ENCODE data around the gene ARHGEF19. TPM values are rescaled to one million over a fixed set of nuclear protein-coding genes. Genes with fewer than 3 reads are reported as not detected.
A peak's percentile ranks its signal among the peaks of the same experiment; 100 is the strongest.
"Not testable (repeated sequence)": the region's sequence is repeated elsewhere in the genome, so short reads cannot be mapped to it uniquely, and the experiment has no call there.

Gene ARHGEF19
- total and polyA plus RNA-seq, 2 donors from 2014 or later = 3.5 to 8.2 TPM

DNA sequence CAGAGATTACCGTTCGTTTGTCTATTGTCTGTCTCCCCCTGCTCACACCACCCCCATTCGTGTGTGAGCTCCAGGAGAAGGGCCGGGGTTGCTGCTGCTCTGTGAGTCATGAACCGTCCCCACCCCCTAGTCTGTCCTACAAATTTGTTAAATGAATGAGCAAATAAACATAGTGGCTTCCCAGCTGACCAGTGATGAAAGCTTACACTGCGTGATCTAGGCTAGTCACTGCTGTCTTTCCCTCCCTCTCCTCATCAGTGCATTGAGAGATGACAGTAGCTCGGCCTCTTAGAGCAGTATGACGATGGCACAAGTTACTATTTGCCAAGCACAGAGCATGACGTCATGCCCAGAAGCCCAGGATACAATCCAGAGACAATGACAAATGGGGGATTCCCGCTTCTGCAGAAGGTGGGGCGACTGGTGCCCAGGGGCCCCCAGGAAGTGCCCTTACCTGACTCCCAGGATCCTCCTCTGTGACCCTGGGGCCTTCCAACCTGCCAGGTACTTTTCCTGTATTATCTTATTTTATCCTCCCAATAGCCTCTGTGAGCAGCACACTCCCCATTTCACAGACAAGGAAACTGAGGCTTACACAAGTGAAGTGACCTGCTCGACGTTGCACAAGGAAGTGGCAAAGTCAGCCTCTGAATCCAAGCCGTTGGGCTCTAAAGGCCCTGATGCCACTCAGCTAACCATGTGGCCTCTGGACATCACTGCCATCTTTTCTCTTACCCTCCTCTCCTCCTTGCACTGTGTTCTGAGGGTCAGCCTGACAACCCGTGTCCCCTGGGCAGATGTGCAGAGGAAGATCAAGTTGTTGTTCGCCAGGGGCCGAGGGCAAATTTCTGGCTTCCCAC lies 48.0 kb downstream of the ARHGEF19 start:
- H3K4me1 ChIP-seq (ENCODE audit: control insufficient read depth in 2 of 3, insufficient read depth in 2 of 3, low read depth in 1 of 3, low read length in 3 of 3) = no peaks in the 10 kb centered on the region
- H3K27ac ChIP-seq (ENCODE audit: low read depth in 2 of 2, low read length in 2 of 2) = no peak overlapping the region
- no peak overlapping the region for H3K4me3 ChIP-seq (ENCODE audit: low read length in 3 of 3)
- H3K9ac ChIP-seq (ENCODE audit: low read length in 3 of 3) = no peak overlapping the region
- DNase-seq (peak in 1 of 5 donors; percentile 43), FAIRE-seq (no peak)
- no peaks in the 10 kb centered on the region for H3K9me3 ChIP-seq (ENCODE audit: control insufficient read depth in 2 of 3, insufficient read depth in 1 of 3, low read length in 3 of 3)
- no peaks in the 10 kb centered on the region for H3K36me3 ChIP-seq (ENCODE audit: control insufficient read depth in 2 of 3, insufficient read depth in 3 of 3, low read length in 3 of 3)
- intact Hi-C loops (cut with DNase I) = no loop called here
- no peak for TF ChIP-seq CTCF (IDR thresholded peaks at IDR 0.05; ENCODE audit: borderline replicate concordance, extremely low read depth, insufficient read depth)
- H3K27me3 ChIP-seq (ENCODE audit: control insufficient read depth, insufficient read depth, low read length) = no peaks in the 10 kb centered on the region

GRCh38 chr1:16163608-16164212 lies 48.7 kb downstream of the ARHGEF19 start:
- H3K9ac ChIP-seq (ENCODE audit: low read length in 3 of 3); H3K4me3 ChIP-seq (ENCODE audit: low read length in 3 of 3); H3K36me3 ChIP-seq (ENCODE audit: control insufficient read depth in 2 of 3, insufficient read depth in 3 of 3, low read length in 3 of 3); H3K4me1 ChIP-seq (ENCODE audit: control insufficient read depth in 2 of 3, insufficient read depth in 2 of 3, low read depth in 1 of 3, low read length in 3 of 3); intact Hi-C loops (cut with DNase I); H3K27me3 ChIP-seq (ENCODE audit: control insufficient read depth, insufficient read depth, low read length); DNase-seq; FAIRE-seq; H3K9me3 ChIP-seq (ENCODE audit: control insufficient read depth in 2 of 3, insufficient read depth in 1 of 3, low read length in 3 of 3); H3K27ac ChIP-seq (ENCODE audit: low read depth in 2 of 2, low read length in 2 of 2): not testable (repeated sequence)

DNA sequence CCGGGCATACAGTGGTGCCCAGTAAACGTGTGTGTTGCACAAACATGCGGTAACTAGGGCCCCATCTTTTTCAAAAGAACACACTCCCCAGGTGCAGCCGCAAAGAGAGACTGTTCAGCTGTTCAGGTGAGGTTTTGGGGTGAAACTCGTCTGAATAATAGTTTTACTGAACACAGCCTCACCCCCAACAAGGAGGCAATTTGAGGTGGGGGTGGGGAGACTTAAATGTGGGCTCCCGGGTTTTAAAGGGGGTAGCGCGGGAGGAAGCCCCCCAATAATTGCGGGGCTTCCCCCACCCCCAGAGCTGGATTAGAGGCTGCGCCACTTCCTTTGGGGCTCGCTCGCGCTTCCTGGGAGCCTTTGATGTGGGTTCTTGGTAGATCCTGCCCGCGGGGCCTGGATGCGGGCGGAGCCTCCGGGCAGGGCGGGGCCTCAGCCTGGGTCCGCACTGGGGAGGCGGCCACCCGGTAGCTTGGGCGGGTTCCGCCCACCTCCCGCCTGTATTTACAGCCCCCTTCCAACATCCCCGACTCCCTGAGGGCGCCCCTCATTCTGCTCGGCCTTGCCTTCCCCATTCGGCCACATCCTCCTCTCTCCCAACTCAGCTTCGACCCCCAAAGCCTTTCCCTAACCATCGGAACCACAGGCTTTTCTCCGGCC lies 50.2 kb downstream of the ARHGEF19 start:
- H3K9me3 ChIP-seq (ENCODE audit: control insufficient read depth in 2 of 3, insufficient read depth in 1 of 3, low read length in 3 of 3) = no peaks in the 10 kb centered on the region
- FAIRE-seq (no peak), DNase-seq (peak in 4 of 5 donors; percentile 63 to 83 (median 78))
- H3K4me3 ChIP-seq (ENCODE audit: low read length in 3 of 3) = no peak overlapping the region
- intact Hi-C loops (cut with DNase I) = no loop called here
- no peak overlapping the region for H3K27ac ChIP-seq (ENCODE audit: low read depth in 2 of 2, low read length in 2 of 2)
- H3K9ac ChIP-seq (ENCODE audit: low read length in 3 of 3) = no peak overlapping the region
- no peak for TF ChIP-seq CTCF (IDR thresholded peaks at IDR 0.05; ENCODE audit: borderline replicate concordance, extremely low read depth, insufficient read depth)
- no peaks in the 10 kb centered on the region for H3K36me3 ChIP-seq (ENCODE audit: control insufficient read depth in 2 of 3, insufficient read depth in 3 of 3, low read length in 3 of 3)
- no peaks in the 10 kb centered on the region for H3K4me1 ChIP-seq (ENCODE audit: control insufficient read depth in 2 of 3, insufficient read depth in 2 of 3, low read depth in 1 of 3, low read length in 3 of 3)
- H3K27me3 ChIP-seq (ENCODE audit: control insufficient read depth, insufficient read depth, low read length) = no peaks in the 10 kb centered on the region

- H3K4me3 ChIP-seq (ENCODE audit: low read length in 3 of 3) = no peak overlapping the region
- H3K9ac ChIP-seq (ENCODE audit: low read length in 3 of 3) = no peak overlapping the region
- H3K9me3 ChIP-seq (ENCODE audit: control insufficient read depth in 2 of 3, insufficient read depth in 1 of 3, low read length in 3 of 3) = no peaks in the 10 kb centered on the region
- H3K4me1 ChIP-seq (ENCODE audit: control insufficient read depth in 2 of 3, insufficient read depth in 2 of 3, low read depth in 1 of 3, low read length in 3 of 3) = peaks cover 0 to 2% (median 0%) of the 10 kb centered on the region in 3 donors
- no peak for TF ChIP-seq CTCF (IDR thresholded peaks at IDR 0.05; ENCODE audit: borderline replicate concordance, extremely low read depth, insufficient read depth)
- intact Hi-C loops (cut with DNase I) = no loop called here
- H3K36me3 ChIP-seq (ENCODE audit: control insufficient read depth in 2 of 3, insufficient read depth in 3 of 3, low read length in 3 of 3) = no peaks in the 10 kb centered on the region
- DNase-seq (no peak), FAIRE-seq (no peak)
- no peak overlapping the region for H3K27ac ChIP-seq (ENCODE audit: low read depth in 2 of 2, low read length in 2 of 2)
- H3K27me3 ChIP-seq (ENCODE audit: control insufficient read depth, insufficient read depth, low read length) = no peaks in the 10 kb centered on the region
Observed at GRCh38 chr1:16161717-16162116, 50.7 kb downstream of the ARHGEF19 start.

All from kidney (tissue), 14 donors.